GM12878 (cell line): ENCODE results near the gene SLC34A1. TPM values are rescaled to one million over a fixed set of nuclear protein-coding genes. Genes with fewer than 3 reads are reported as not detected.

ENCODE experiments used
- ATAC-seq: fragments of 200-7000 bp; cut with Tn5 transposase; 3 replicates; pipeline ENCODE4 v1.9.1; 2020; ENCODE audit warnings: mild to moderate bottlenecking, moderate library complexity
- BruUV-seq: library from RNA; stranded (reverse); fragments of 400-500 nt; replicated peaks from 2 replicates; lab custom pipeline; 2021; lab: Mats Ljungman, UMichigan
- CTCF ChIA-PET: fragments of 300-600 bp; sonication (Branson Sonifier 250); formaldehyde crosslinking; extraction: SDS; loops from one replicate; lab custom pipeline; 2021; ENCODE audit warnings: inconsistent platforms; lab: Yijun Ruan, JAX
- POLR2A ChIA-PET: fragments of 350-600 bp; formaldehyde crosslinking; extraction: SDS; loops from one replicate; lab custom pipeline; 2021; ENCODE audit warnings: inconsistent platforms; lab: Charles Lee
- RAD21 ChIA-PET: fragments of 300-600 bp; sonication (Branson Sonifier 250); formaldehyde crosslinking; loops from one replicate; lab custom pipeline; 2023; ENCODE audit warnings: antibody characterized with exemption; ENCODE audit not compliant: unreplicated experiment; lab: Charles Lee
- SMC1A ChIA-PET: fragments of 300-600 bp; sonication (Branson Sonifier 250); formaldehyde crosslinking; loops from one replicate; lab custom pipeline; 2023; ENCODE audit not compliant: unreplicated experiment, uncharacterized antibody; lab: Charles Lee
- DNase-seq: peaks from one replicate; pipeline ENCODE4 v3.0.0-alpha.2; 2011; ENCODE audit warnings: low read depth, low spot score
- FAIRE-seq: peaks from 3 replicates; lab custom pipeline; 2011; peaks lifted over from hg19 to GRCh38; lab: Jason Lieb, UNC
- H2AFZ ChIP-seq: 2 replicates; pipeline ENCODE4 v1.6.0; 2011; ENCODE audit warnings: low read depth, low read length, control low read depth; ENCODE audit not compliant: control insufficient read depth
- H3K27ac ChIP-seq: 2 replicates; pipeline ENCODE4 v1.5.1; 2011; ENCODE audit warnings: control low read depth; ENCODE audit not compliant: control insufficient read depth, insufficient read depth
- H3K27me3 ChIP-seq, 2 experiments: replicated peaks in 1 of 2; 2 replicates each; pipeline versions ENCODE4 v1.6.0 to v1.6.1; 2011; ENCODE audit warnings: low read length in 1 of 2; ENCODE audit not compliant: control insufficient read depth in 2 of 2, insufficient read depth in 2 of 2
- H3K36me3 ChIP-seq, 2 experiments: 2 replicates each; pipeline ENCODE4 v1.5.1; 2011; ENCODE audit warnings: low read length in 1 of 2; ENCODE audit not compliant: control insufficient read depth in 2 of 2, insufficient read depth in 2 of 2
- H3K4me1 ChIP-seq: 2 replicates; pipeline ENCODE4 v1.6.1; 2011; ENCODE audit warnings: mild to moderate bottlenecking, low read length, moderate library complexity, mixed read lengths; ENCODE audit not compliant: control insufficient read depth, insufficient read depth
- H3K4me2 ChIP-seq: 2 replicates; pipeline ENCODE4 v1.6.0; 2011; ENCODE audit warnings: control low read depth; ENCODE audit not compliant: control insufficient read depth, insufficient read depth
- H3K4me3 ChIP-seq: fragments of 200-600 bp; sonication (generic); 2 replicates; pipeline ENCODE4 v1.5.1; 2016
- H3K79me2 ChIP-seq: 2 replicates; pipeline ENCODE4 v1.6.0; 2011; ENCODE audit warnings: low read length; ENCODE audit not compliant: control insufficient read depth, insufficient read depth
- H3K9ac ChIP-seq: 2 replicates; pipeline ENCODE4 v1.8.0; 2011; ENCODE audit warnings: low read length, control low read depth, mixed read lengths; ENCODE audit not compliant: control insufficient read depth, insufficient read depth
- H3K9me3 ChIP-seq: replicated peaks from 3 replicates; pipeline ENCODE4 v1.5.1; 2011; ENCODE audit warnings: mild to moderate bottlenecking, low read length; ENCODE audit not compliant: control insufficient read depth, insufficient read depth
- H4K20me1 ChIP-seq: 2 replicates; pipeline ENCODE4 v1.6.0; 2011; ENCODE audit not compliant: control insufficient read depth, insufficient read depth
- BMI1 ChIP-seq: fragments of 450-650 bp; IDR thresholded peaks from 2 replicates; pipeline ENCODE4 v1.6.1; 2016; ENCODE audit warnings: mild to moderate bottlenecking, moderate library complexity, borderline replicate concordance
- FOXK2 ChIP-seq: fragments of 450-650 bp; IDR thresholded peaks from 2 replicates; pipeline ENCODE4 v1.6.1; 2017; ENCODE audit warnings: mild to moderate bottlenecking, moderate library complexity
- JUND ChIP-seq: IDR thresholded peaks from 2 replicates; pipeline ENCODE4 v1.6.1; 2012; ENCODE audit warnings: low read depth, mild to moderate bottlenecking, low read length, improper control_type of control experiment, moderate library complexity
- PML ChIP-seq: IDR thresholded peaks from 2 replicates; pipeline ENCODE4 v1.6.1; 2012; ENCODE audit warnings: low read length, inconsistent platforms
- RELA ChIP-seq: fragments of 450-650 bp; IDR thresholded peaks from 2 replicates; pipeline ENCODE4 v1.8.0; 2014; ENCODE audit warnings: borderline replicate concordance; ENCODE audit not compliant: partially characterized antibody
- WGBS: methylation state at CpG from one replicate; pipeline ENCODE4 v1.1.6; 2016; ENCODE audit warnings: low lambda C conversion rate; ENCODE audit not compliant: insufficient replicate concordance, insufficient coverage; ENCODE audit errors: missing lambda C conversion rate; 5-methylcytosine and 5-hydroxymethylcytosine counted together
- in situ Hi-C: fragments of 300-500 bp; cut with MboI; formaldehyde crosslinking; loops from 9 replicates; pipeline ENCODE4 v1.14.3; 2018; ENCODE audit warnings: mixed read lengths
- intact Hi-C: fragments of 100-400 bp; cut with micrococcal nuclease; formaldehyde crosslinking; loops from one replicate; pipeline ENCODE4 v1.14.2; 2022; ENCODE audit not compliant: unreplicated experiment
- polyA plus RNA-seq, 11 experiments: library from polyadenylated mRNA; depleted of rRNA in 4 of 11; unstranded in 6 of 11; stranded (reverse) in 5 of 11; fragments of >200 nt; fragmentation: Nextera tagmentation in 4 of 11; fragmentation: Illumina TruSeq in 1 of 11; extraction: Ambion mirVana in 4 of 11; extraction: Trizol in 1 of 11; gene quantifications; 1 replicate in 1 of 11; 2 replicates in 10 of 11; pipeline versions ENCODE4 v1.2.1 to v1.2.3, GENCODE V29; 2011 to 2016; ENCODE audit warnings: inconsistent platforms in 2 of 11, missing spikeins in 2 of 11, low read depth in 1 of 11
- total RNA-seq, 4 experiments: library from RNA; depleted of rRNA in 3 of 4; stranded (reverse); fragments of >200 nt in 3 of 4; fragmentation: Illumina TruSeq in 1 of 4; extraction: Trizol in 1 of 4; gene quantifications; 2 replicates each; pipeline versions ENCODE4 v1.2.1 to v1.2.3, GENCODE V29; 2013 to 2021

SLC34A1 gene
- total and polyA plus RNA-seq, 10 of the 15 experiments (the other 5 are each of a cell fraction or from before 2014, with no cell fraction given), result 0.03 to 0.14 (median 0.09) TPM; not detected in 2

- TF ChIP-seq FOXK2 (no peak), BMI1 (no peak), JUND (no peak), PML (peak; percentile 36; the same call in 1 of the 2 replicates)
- TF ChIP-seq, all 136 proteins: peak for 7
These were observed 61.0 kb downstream of the SLC34A1 start (continued) for GRCh38 chr5:177445052-177445916.

- no peak overlapping the region for H2AFZ ChIP-seq
- TF ChIP-seq RELA, result no peak
- TF ChIP-seq, all 136 proteins: peak for 0
- WGBS, result 1% methylated on average over 8 of the region's 8 CpGs
- Histone ChIP-seq H3K27ac (peak overlapping the region; percentile 79), H3K4me3 (peak overlapping the region; percentile 78), H3K4me1 (peaks cover 32% of the 10 kb centered on the region), H3K27me3 (no peaks in the 10 kb centered on the region), H3K36me3 (peaks cover 0 to 9% of the 10 kb centered on the region in 2 experiments; a peak in 3 of 4 replicates), H3K79me2 (peaks cover 14% of the 10 kb centered on the region), H3K9me3 (no peaks in the 10 kb centered on the region), H3K9ac (peak overlapping the region; percentile 81), H3K4me2 (peak overlapping the region; percentile 99), H4K20me1 (no peaks in the 10 kb centered on the region)
- intact Hi-C loops, result no loop called here
- no peak for ATAC-seq
- no peak for DNase-seq
- FAIRE-seq, result no peak
- ChIA-PET POLR2A (interaction anchor here (0.6 to 13.6 kb wide), 7 partner anchors 8 to 82 kb away, joined by 4 to 358 read pairs (median 7); partner anchors contain the start of gene GRK6), SMC1A (interaction anchor here (0.6 to 7.4 kb wide), 10 partner anchors 9 to 90 kb away, joined by 3 to 105 read pairs (median 6); partner anchors contain the start of genes GRK6 and PFN3), CTCF (interaction anchor here (0.7 to 16.4 kb wide), 14 partner anchors 9 to 136 kb away, joined by 3 to 391 read pairs (median 5); partner anchors contain the start of genes GRK6 and PFN3), RAD21 (interaction anchor here (1.0 to 13.5 kb wide), 5 partner anchors 10 to 56 kb away, joined by 3 to 291 read pairs (median 24); partner anchors contain the start of gene GRK6)
- in situ Hi-C loops, result loop anchor here (5.0 kb wide), 1 partner anchor 129 kb away; no protein-coding TSS in a partner anchor
- BruUV-seq, result no TSS peak
These were observed 61.6 kb downstream of the SLC34A1 start for GRCh38 chr5:177445917-177446199.
